ENCODE results near the gene ISLR2.
"Not testable (repeated sequence)": the region's sequence is repeated elsewhere in the genome, so short reads cannot be mapped to it uniquely, and the experiment has no call there.

Gene ISLR2

GRCh38 chr15:74130155-74130848 lies at the start of gene ISLR2:
Gene ISLR2 (plus strand): TSS chr15:74130586. CDS start chr15:74132755, 2,169 bp downstream.
- DNase-seq (ENCODE audit: low read depth): no peak

- DNase-seq (ENCODE audit: low read depth): not testable (repeated sequence)
Measured at GRCh38 chr15:74082450-74082849, 47.9 kb upstream of the ISLR2 start, which contains the start of gene GOLGA6A. Gene GOLGA6A (minus strand): TSS chr15:74082550. CDS start chr15:74082509, 41 bp downstream.

- not testable (repeated sequence) for DNase-seq (ENCODE audit: low read depth)
Measured at GRCh38 chr15:74094567-74094966, 35.8 kb upstream of the ISLR2 start.

GRCh38 chr15:74095610-74096009 lies 34.8 kb upstream of the ISLR2 start:
- DNase-seq (ENCODE audit: low read depth): not testable (repeated sequence)

GRCh38 chr15:74096753-74097474 lies 33.5 kb upstream of the ISLR2 start:
- not testable (repeated sequence) for DNase-seq (ENCODE audit: low read depth)

GRCh38 chr15:74099963-74100733 lies 30.2 kb upstream of the ISLR2 start:
- DNase-seq (ENCODE audit: low read depth): peak; percentile 25

GRCh38 chr15:74108111-74108510 lies 22.3 kb upstream of the ISLR2 start:
- DNase-seq (ENCODE audit: low read depth): no peak

- DNase-seq (ENCODE audit: low read depth): not testable (repeated sequence)
Measured at GRCh38 chr15:74108611-74109010, 21.8 kb upstream of the ISLR2 start.

GRCh38 chr15:74109713-74110112 lies 20.7 kb upstream of the ISLR2 start:
- no peak for DNase-seq (ENCODE audit: low read depth)

GRCh38 chr15:74120426-74120825 lies 10.0 kb upstream of the ISLR2 start:
- no peak for DNase-seq (ENCODE audit: low read depth)

- DNase-seq (ENCODE audit: low read depth): no peak
Measured at GRCh38 chr15:74121039-74121438, 9.3 kb upstream of the ISLR2 start.

GRCh38 chr15:74121858-74122257 lies 8.5 kb upstream of the ISLR2 start:
- no peak for DNase-seq (ENCODE audit: low read depth)

- no peak for DNase-seq (ENCODE audit: low read depth)
Measured at GRCh38 chr15:74122403-74123130, 7.8 kb upstream of the ISLR2 start.

GRCh38 chr15:74123131-74123429 lies 7.3 kb upstream of the ISLR2 start:
- DNase-seq (ENCODE audit: low read depth): no peak

GRCh38 chr15:74123658-74124057 lies 6.7 kb upstream of the ISLR2 start:
- DNase-seq (ENCODE audit: low read depth): no peak

GRCh38 chr15:74124196-74124595 lies 6.2 kb upstream of the ISLR2 start:
- DNase-seq (ENCODE audit: low read depth): no peak

GRCh38 chr15:74124759-74125158 lies 5.6 kb upstream of the ISLR2 start:
- DNase-seq (ENCODE audit: low read depth): no peak

- peak; percentile 72 for DNase-seq (ENCODE audit: low read depth)
Measured at GRCh38 chr15:74127255-74127953, 3.0 kb upstream of the ISLR2 start.

GRCh38 chr15:74127954-74128784 lies 2.2 kb upstream of the ISLR2 start:
- no peak for DNase-seq (ENCODE audit: low read depth)

- DNase-seq (ENCODE audit: low read depth): no peak
Measured at GRCh38 chr15:74128785-74129585, 1.4 kb upstream of the ISLR2 start.

Measured in stimulated activated CD8-positive, alpha-beta memory T cell treated with anti-CD3 and anti-CD28 coated beads, Interleukin-12 subunit alpha, Interleukin-12 subunit beta, amount 100 ng/mL, for 1 hour (primary cell).